Esophagus muscularis mucosa (tissue), 4 donors: ENCODE data around the gene PAOX. TPM values are rescaled to one million over a fixed set of nuclear protein-coding genes. Genes with fewer than 3 reads are reported as not detected.
"Not testable (repeated sequence)": the region's sequence is repeated elsewhere in the genome, so short reads cannot be mapped to it uniquely, and the experiment has no call there.

Experiments
- DNase-seq: peaks from one replicate; pipeline ENCODE4 v3.0.0-alpha.2; 2017; ENCODE audit errors: extremely low spot score
- H3K27ac ChIP-seq, 4 donors: fragments of 200-600 bp; sonication (generic); replicated peaks in 1 of 4; 1 replicate in 3 of 4; 2 replicates in 1 of 4; pipeline ENCODE4 v1.5.1; 2016 to 2019; ENCODE audit warnings: mild to moderate bottlenecking in 1 of 4
- H3K27me3 ChIP-seq, 4 donors: fragments of 200-600 bp; sonication (generic); one replicate each; pipeline versions ENCODE4 v1.5.1 to v1.6.0; 2016 to 2019
- H3K36me3 ChIP-seq, 4 donors: fragments of 200-600 bp; sonication (generic); one replicate each; pipeline ENCODE4 v1.5.1; 2016 to 2019
- H3K4me1 ChIP-seq, 4 donors: fragments of 200-600 bp; sonication (generic); one replicate each; pipeline ENCODE4 v1.5.1; 2016 to 2019
- H3K4me3 ChIP-seq, 4 donors: fragments of 200-600 bp; sonication (generic); 1 replicate in 2 of 4; 2 replicates in 2 of 4; pipeline ENCODE4 v1.5.1; 2016 to 2019; ENCODE audit warnings: mild to moderate bottlenecking in 4 of 4, moderate library complexity in 1 of 4
- H3K9me3 ChIP-seq, 4 donors: fragments of 200-600 bp; sonication (generic); 1 replicate in 3 of 4; 2 replicates in 1 of 4; pipeline ENCODE4 v1.5.1; 2016 to 2019
- CTCF ChIP-seq, 3 experiments: fragments of 200-600 bp in 2 of 3; fragments of 450-650 bp in 1 of 3; sonication (generic) in 2 of 3; IDR thresholded peaks; one replicate each; pipeline ENCODE4 v1.5.1; 2017 to 2019; ENCODE audit warnings: antibody characterized with exemption in 3 of 3, mild to moderate bottlenecking in 2 of 3, moderate library complexity in 1 of 3
- EP300 ChIP-seq: sonication (generic); formaldehyde crosslinking; IDR thresholded peaks from one replicate; pipeline ENCODE4 v1.6.1; 2017; ENCODE audit warnings: antibody characterized with exemption
- POLR2A ChIP-seq: fragments of 450-650 bp; IDR thresholded peaks from one replicate; pipeline ENCODE4 v1.6.1; 2017; ENCODE audit warnings: antibody characterized with exemption, moderate library complexity, mild to moderate bottlenecking, low read depth
- POLR2AphosphoS5 ChIP-seq, 2 donors: sonication (generic); formaldehyde crosslinking; IDR thresholded peaks; one replicate each; pipeline ENCODE4 v1.6.1; 2017; ENCODE audit warnings: antibody characterized with exemption in 2 of 2
- WGBS: methylation state at CpG from one replicate; pipeline ENCODE4 v1.1.5; 2018; 5-methylcytosine and 5-hydroxymethylcytosine counted together
- intact Hi-C: fragments of 100-400 bp; cut with DNase I; formaldehyde crosslinking; loops from one replicate; pipeline ENCODE4 v1.15.1; 2023
- total RNA-seq, 4 donors: library from RNA; depleted of rRNA; stranded (reverse); fragments of >200 nt; gene quantifications; one replicate each; pipeline versions ENCODE4 v1.1.0 to v1.2.1, GENCODE V29; 2016

PAOX gene
- total RNA-seq, 4 donors from 2014 or later, result 10.1 to 15.0 (median 14.3) TPM

GRCh38 chr10:133421336-133422222, 42.5 kb downstream of the PAOX start:
- Histone ChIP-seq H3K9me3 (no peaks in the 10 kb centered on the region), H3K27me3 (peaks cover 0 to 36% (median 5%) of the 10 kb centered on the region in 4 donors), H3K27ac (no peak overlapping the region), H3K36me3 (peaks cover 16 to 37% (median 34%) of the 10 kb centered on the region in 4 donors), H3K4me1 (peaks cover 0 to 16% (median 12%) of the 10 kb centered on the region in 4 donors), H3K4me3 (no peak overlapping the region)
- 92% methylated on average over 2 of the region's 17 CpGs for WGBS
- intact Hi-C loops, result no loop called here
- TF ChIP-seq POLR2A (no peak), EP300 (no peak), CTCF (IDR thresholded peaks at IDR 0.05) (no peak), POLR2AphosphoS5 (IDR thresholded peaks at IDR 0.05) (no peak)
- DNase-seq, result peak; percentile 86

- peaks cover 16 to 37% (median 34%) of the 10 kb centered on the region in 4 donors for H3K36me3 ChIP-seq
- TF ChIP-seq EP300, result no peak
- TF ChIP-seq POLR2AphosphoS5 (IDR thresholded peaks at IDR 0.05), result no peak
- TF ChIP-seq POLR2A, result no peak
- TF ChIP-seq CTCF (IDR thresholded peaks at IDR 0.05), result no peak
- intact Hi-C loops, result no loop called here
- no peak overlapping the region for H3K27ac ChIP-seq
- H3K9me3 ChIP-seq, result no peaks in the 10 kb centered on the region
- peaks cover 0 to 36% (median 5%) of the 10 kb centered on the region in 4 donors for H3K27me3 ChIP-seq
- no peak overlapping the region for H3K4me3 ChIP-seq
- 87% methylated on average over 15 of the region's 16 CpGs for WGBS
- peak; percentile 57 for DNase-seq
- peaks cover 0 to 16% (median 12%) of the 10 kb centered on the region in 4 donors for H3K4me1 ChIP-seq
Measured at GRCh38 chr10:133422223-133422806, 43.3 kb downstream of the PAOX start.

- Histone ChIP-seq H3K27ac (no peak overlapping the region), H3K9me3 (no peaks in the 10 kb centered on the region), H3K4me1 (peaks cover 0 to 16% (median 12%) of the 10 kb centered on the region in 4 donors), H3K4me3 (peak overlapping the region in 3 of 4 donors; percentile 23 to 39 (median 27)), H3K27me3 (peaks cover 0 to 36% (median 5%) of the 10 kb centered on the region in 4 donors), H3K36me3 (peaks cover 16 to 34% (median 32%) of the 10 kb centered on the region in 4 donors)
- 88% methylated on average over 11 of the region's 88 CpGs for WGBS
- intact Hi-C loops, result no loop called here
- no peak for DNase-seq
- no peak for TF ChIP-seq POLR2AphosphoS5 (IDR thresholded peaks at IDR 0.05)
- TF ChIP-seq POLR2A, result no peak
- TF ChIP-seq EP300, result no peak
- TF ChIP-seq CTCF (IDR thresholded peaks at IDR 0.05), result no peak
Measured at GRCh38 chr10:133422807-133423771, 44.0 kb downstream of the PAOX start.

GRCh38 chr10:133424102-133424501, 45.0 kb downstream of the PAOX start:
- H3K4me3 ChIP-seq, DNase-seq, H3K9me3 ChIP-seq, intact Hi-C loops, H3K27ac ChIP-seq: not testable (repeated sequence)
- Histone ChIP-seq H3K4me1 (peaks cover 0 to 16% (median 12%) of the 10 kb centered on the region in 4 donors), H3K27me3 (peaks cover 0 to 36% (median 5%) of the 10 kb centered on the region in 4 donors), H3K36me3 (peaks cover 14 to 24% (median 23%) of the 10 kb centered on the region in 4 donors)
- no CpG with 5 or more reads among the region's 46 CpGs for WGBS

- DNase-seq, intact Hi-C loops, H3K9me3 ChIP-seq, H3K27ac ChIP-seq: not testable (repeated sequence)
- Histone ChIP-seq H3K36me3 (peaks cover 10 to 19% (median 18%) of the 10 kb centered on the region in 4 donors), H3K4me1 (peaks cover 0 to 16% (median 12%) of the 10 kb centered on the region in 4 donors), H3K4me3 (peak within 1 kb of the TSS in 3 of 4 donors; percentile 23 to 39 (median 27)), H3K27me3 (peaks cover 0 to 36% (median 5%) of the 10 kb centered on the region in 4 donors)
- no CpG with 5 or more reads among the region's 37 CpGs for WGBS
Measured at GRCh38 chr10:133424601-133425000, 45.5 kb downstream of the PAOX start, which contains the start of gene SPRN. Gene SPRN, minus strand, starts transcription at chr10:133424625. Its CDS starts 944 bp downstream, at chr10:133423681.

GRCh38 chr10:133429571-133429970, 50.5 kb downstream of the PAOX start:
- H3K36me3 ChIP-seq, H3K4me3 ChIP-seq, H3K27ac ChIP-seq, H3K27me3 ChIP-seq, intact Hi-C loops, H3K9me3 ChIP-seq, H3K4me1 ChIP-seq, DNase-seq: not testable (repeated sequence)
- 89% methylated on average over 4 of the region's 4 CpGs for WGBS

- H3K9me3 ChIP-seq, H3K4me1 ChIP-seq, intact Hi-C loops, H3K27me3 ChIP-seq, H3K4me3 ChIP-seq, DNase-seq, H3K36me3 ChIP-seq, H3K27ac ChIP-seq: not testable (repeated sequence)
- WGBS, result 64% methylated on average over 5 of the region's 9 CpGs
Measured at GRCh38 chr10:133431888-133432613, 53.0 kb downstream of the PAOX start.
